ENCODE data around the gene KLHDC9.
A peak's percentile ranks its signal among the peaks of the same experiment; 100 is the strongest.

Gene KLHDC9

GRCh38 chr1:161106431-161106830, 8.3 kb downstream of the KLHDC9 start:
- Histone ChIP-seq H2BK5ac (ENCODE audit: low read depth, low read length, poor library complexity, severe bottlenecking) (no peak overlapping the region), H3K27me3 (ENCODE audit: control insufficient read depth in 1 of 2, insufficient read depth in 1 of 2, low read length in 2 of 2) (no peaks in the 10 kb centered on the region), H4K91ac (ENCODE audit: low read length) (no peak overlapping the region), H3K4me1 (ENCODE audit: control insufficient read depth, insufficient read depth, low read depth, low read length) (no peaks in the 10 kb centered on the region), H3K18ac (ENCODE audit: low read depth in 1 of 2, low read length in 2 of 2) (no peak overlapping the region), H2AFZ (ENCODE audit: low read depth, low read length) (no peak overlapping the region), H3K4me2 (ENCODE audit: low read length, poor library complexity, severe bottlenecking) (no peak overlapping the region), H3K36me3 (ENCODE audit: control insufficient read depth in 1 of 2, insufficient read depth in 2 of 2, low read depth in 1 of 2, low read length in 2 of 2) (peaks cover 16 to 29% of the 10 kb centered on the region in 2 experiments), H3K9ac (ENCODE audit: low read length) (no peak overlapping the region), H4K8ac (ENCODE audit: low read length) (no peak overlapping the region), H2AK5ac (ENCODE audit: low read length, severe bottlenecking) (no peak overlapping the region), H3K14ac (ENCODE audit: low read length in 2 of 2) (no peak overlapping the region), H2BK15ac (ENCODE audit: low read depth, poor library complexity, severe bottlenecking) (no peak overlapping the region), H3K4me3 (ENCODE audit: insufficient read depth in 1 of 2, low read depth in 1 of 2, low read length in 2 of 2) (no peak overlapping the region), H2BK120ac (ENCODE audit: low read depth, low read length) (no peak overlapping the region), H3K23ac (ENCODE audit: low read length in 2 of 2) (no peak overlapping the region), H3K4ac (ENCODE audit: low read depth in 1 of 2, low read length in 2 of 2) (no peak overlapping the region), H3K9me3 (ENCODE audit: control insufficient read depth, low read length) (no peaks in the 10 kb centered on the region), H2BK12ac (ENCODE audit: low read length in 2 of 2) (no peak overlapping the region), H3K79me1 (replicated peaks; ENCODE audit: low read length, poor library complexity, severe bottlenecking) (peaks cover 16% of the 10 kb centered on the region), H3K27ac (ENCODE audit: low read length, poor library complexity, severe bottlenecking) (no peak overlapping the region)
- 96% methylated on average over 1 of the region's 1 CpG for WGBS
- no peak for DNase-seq

- no peak overlapping the region for H3K27ac ChIP-seq (ENCODE audit: low read length, poor library complexity, severe bottlenecking)
- H2AK5ac ChIP-seq (ENCODE audit: low read length, severe bottlenecking), result no peak overlapping the region
- H3K23ac ChIP-seq (ENCODE audit: low read length in 2 of 2), result no peak overlapping the region
- peaks cover 4% of the 10 kb centered on the region for H3K4me1 ChIP-seq (ENCODE audit: control insufficient read depth, insufficient read depth, low read depth, low read length)
- no peak overlapping the region for H3K18ac ChIP-seq (ENCODE audit: low read depth in 1 of 2, low read length in 2 of 2)
- H3K9ac ChIP-seq (ENCODE audit: low read length), result no peak overlapping the region
- no peak overlapping the region for H2AFZ ChIP-seq (ENCODE audit: low read depth, low read length)
- H2BK12ac ChIP-seq (ENCODE audit: low read length in 2 of 2), result no peak overlapping the region
- H3K14ac ChIP-seq (ENCODE audit: low read length in 2 of 2), result no peak overlapping the region
- no peaks in the 10 kb centered on the region for H3K9me3 ChIP-seq (ENCODE audit: control insufficient read depth, low read length)
- H2BK15ac ChIP-seq (ENCODE audit: low read depth, poor library complexity, severe bottlenecking), result no peak overlapping the region
- no peak overlapping the region for H3K4me3 ChIP-seq (ENCODE audit: insufficient read depth in 1 of 2, low read depth in 1 of 2, low read length in 2 of 2)
- no peak overlapping the region for H3K4me2 ChIP-seq (ENCODE audit: low read length, poor library complexity, severe bottlenecking)
- H4K91ac ChIP-seq (ENCODE audit: low read length), result no peak overlapping the region
- H3K27me3 ChIP-seq (ENCODE audit: control insufficient read depth in 1 of 2, insufficient read depth in 1 of 2, low read length in 2 of 2), result no peaks in the 10 kb centered on the region
- H3K36me3 ChIP-seq (ENCODE audit: control insufficient read depth in 1 of 2, insufficient read depth in 2 of 2, low read depth in 1 of 2, low read length in 2 of 2), result peaks cover 10 to 40% of the 10 kb centered on the region in 2 experiments
- H2BK120ac ChIP-seq (ENCODE audit: low read depth, low read length), result no peak overlapping the region
- H3K4ac ChIP-seq (ENCODE audit: low read depth in 1 of 2, low read length in 2 of 2), result no peak overlapping the region
- WGBS, result 100% methylated on average over 3 of the region's 3 CpGs
- no peak overlapping the region for H4K8ac ChIP-seq (ENCODE audit: low read length)
- peaks cover 8% of the 10 kb centered on the region for H3K79me1 ChIP-seq (replicated peaks; ENCODE audit: low read length, poor library complexity, severe bottlenecking)
- DNase-seq, result no peak
- no peak overlapping the region for H2BK5ac ChIP-seq (ENCODE audit: low read depth, low read length, poor library complexity, severe bottlenecking)
Measured at GRCh38 chr1:161111117-161111516, 13.0 kb downstream of the KLHDC9 start.

GRCh38 chr1:161111527-161111926, 13.4 kb downstream of the KLHDC9 start:
- H2BK5ac ChIP-seq (ENCODE audit: low read depth, low read length, poor library complexity, severe bottlenecking), result no peak overlapping the region
- H3K27ac ChIP-seq (ENCODE audit: low read length, poor library complexity, severe bottlenecking), result no peak overlapping the region
- no peak overlapping the region for H3K14ac ChIP-seq (ENCODE audit: low read length in 2 of 2)
- H2AK5ac ChIP-seq (ENCODE audit: low read length, severe bottlenecking), result no peak overlapping the region
- no peak overlapping the region for H2BK120ac ChIP-seq (ENCODE audit: low read depth, low read length)
- no peak overlapping the region for H3K4ac ChIP-seq (ENCODE audit: low read depth in 1 of 2, low read length in 2 of 2)
- H3K27me3 ChIP-seq (ENCODE audit: control insufficient read depth in 1 of 2, insufficient read depth in 1 of 2, low read length in 2 of 2), result no peaks in the 10 kb centered on the region
- peaks cover 5% of the 10 kb centered on the region for H3K4me1 ChIP-seq (ENCODE audit: control insufficient read depth, insufficient read depth, low read depth, low read length)
- 95% methylated on average over 2 of the region's 2 CpGs for WGBS
- H4K91ac ChIP-seq (ENCODE audit: low read length), result no peak overlapping the region
- no peak overlapping the region for H3K4me2 ChIP-seq (ENCODE audit: low read length, poor library complexity, severe bottlenecking)
- H3K9ac ChIP-seq (ENCODE audit: low read length), result no peak overlapping the region
- H3K4me3 ChIP-seq (ENCODE audit: insufficient read depth in 1 of 2, low read depth in 1 of 2, low read length in 2 of 2), result no peak overlapping the region
- H3K18ac ChIP-seq (ENCODE audit: low read depth in 1 of 2, low read length in 2 of 2), result no peak overlapping the region
- H2BK15ac ChIP-seq (ENCODE audit: low read depth, poor library complexity, severe bottlenecking), result no peak overlapping the region
- no peak for DNase-seq
- no peaks in the 10 kb centered on the region for H3K9me3 ChIP-seq (ENCODE audit: control insufficient read depth, low read length)
- no peak overlapping the region for H2BK12ac ChIP-seq (ENCODE audit: low read length in 2 of 2)
- no peak overlapping the region for H2AFZ ChIP-seq (ENCODE audit: low read depth, low read length)
- no peak overlapping the region for H4K8ac ChIP-seq (ENCODE audit: low read length)
- H3K23ac ChIP-seq (ENCODE audit: low read length in 2 of 2), result no peak overlapping the region
- H3K79me1 ChIP-seq (replicated peaks; ENCODE audit: low read length, poor library complexity, severe bottlenecking), result peaks cover 7% of the 10 kb centered on the region
- peaks cover 10 to 36% of the 10 kb centered on the region in 2 experiments for H3K36me3 ChIP-seq (ENCODE audit: control insufficient read depth in 1 of 2, insufficient read depth in 2 of 2, low read depth in 1 of 2, low read length in 2 of 2)

DNA sequence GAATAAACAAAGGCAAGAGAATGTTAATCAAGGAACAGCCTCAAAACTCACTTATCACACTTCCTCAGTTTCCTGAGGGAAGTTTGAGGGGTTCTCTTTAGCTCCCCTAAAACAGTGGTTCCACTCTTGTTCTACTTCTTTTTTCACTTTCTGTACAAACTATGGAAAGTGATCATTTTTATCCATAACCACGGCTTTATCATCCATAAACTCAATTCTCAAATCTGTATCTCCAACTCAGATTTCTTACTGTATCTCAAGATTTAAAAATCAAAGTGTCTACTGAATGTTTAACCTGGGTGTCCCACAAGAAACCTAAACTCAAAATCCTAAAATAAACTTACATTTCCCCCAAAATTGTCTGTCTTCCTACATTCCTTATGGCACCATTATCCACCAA, 15.8 kb downstream of the KLHDC9 start:
- no peak for DNase-seq

More for the DNA sequence above, 15.8 kb downstream of the KLHDC9 start:
- Histone ChIP-seq H3K9me3 (ENCODE audit: control insufficient read depth, low read length) (no peaks in the 10 kb centered on the region), H2BK15ac (ENCODE audit: low read depth, poor library complexity, severe bottlenecking) (no peak overlapping the region), H3K18ac (ENCODE audit: low read depth in 1 of 2, low read length in 2 of 2) (no peak overlapping the region), H2AFZ (ENCODE audit: low read depth, low read length) (no peak overlapping the region), H3K14ac (ENCODE audit: low read length in 2 of 2) (no peak overlapping the region), H3K4me2 (ENCODE audit: low read length, poor library complexity, severe bottlenecking) (no peak overlapping the region), H3K9ac (ENCODE audit: low read length) (peak overlapping the region; percentile 2), H3K4ac (ENCODE audit: low read depth in 1 of 2, low read length in 2 of 2) (no peak overlapping the region), H2BK5ac (ENCODE audit: low read depth, low read length, poor library complexity, severe bottlenecking) (no peak overlapping the region), H3K27ac (ENCODE audit: low read length, poor library complexity, severe bottlenecking) (no peak overlapping the region), H3K4me1 (ENCODE audit: control insufficient read depth, insufficient read depth, low read depth, low read length) (peaks cover 13% of the 10 kb centered on the region), H2AK5ac (ENCODE audit: low read length, severe bottlenecking) (no peak overlapping the region), H4K91ac (ENCODE audit: low read length) (no peak overlapping the region), H3K79me1 (replicated peaks; ENCODE audit: low read length, poor library complexity, severe bottlenecking) (peaks cover 3% of the 10 kb centered on the region), H3K4me3 (ENCODE audit: insufficient read depth in 1 of 2, low read depth in 1 of 2, low read length in 2 of 2) (no peak overlapping the region), H2BK120ac (ENCODE audit: low read depth, low read length) (no peak overlapping the region), H3K23ac (ENCODE audit: low read length in 2 of 2) (no peak overlapping the region), H4K8ac (ENCODE audit: low read length) (no peak overlapping the region), H3K27me3 (ENCODE audit: control insufficient read depth in 1 of 2, insufficient read depth in 1 of 2, low read length in 2 of 2) (no peaks in the 10 kb centered on the region), H2BK12ac (ENCODE audit: low read length in 2 of 2) (no peak overlapping the region), H3K36me3 (ENCODE audit: control insufficient read depth in 1 of 2, insufficient read depth in 2 of 2, low read depth in 1 of 2, low read length in 2 of 2) (peaks cover 10 to 31% of the 10 kb centered on the region in 2 experiments)
- WGBS, result 98% methylated on average over 1 of the region's 1 CpG
